Testis (tissue), 3 donors: ENCODE data around the gene POU6F2. TPM values are rescaled to one million over a fixed set of nuclear protein-coding genes. Genes with fewer than 3 reads are reported as not detected.

ENCODE experiments used
- DNase-seq: peaks from one replicate; pipeline ENCODE4 v3.0.0-alpha.2; 2019
- H3K27ac ChIP-seq, 2 donors: fragments of 200-600 bp; sonication (generic); one replicate each; pipeline ENCODE4 v1.5.1; 2019
- H3K27me3 ChIP-seq: fragments of 200-600 bp; sonication (generic); one replicate; pipeline ENCODE4 v1.5.1; 2019
- H3K36me3 ChIP-seq: fragments of 200-600 bp; sonication (generic); one replicate; pipeline ENCODE4 v1.5.1; 2017; ENCODE audit warnings: low read depth; ENCODE audit errors: missing control alignments
- H3K4me1 ChIP-seq: fragments of 200-600 bp; sonication (generic); one replicate; pipeline ENCODE4 v1.5.1; 2019
- H3K4me3 ChIP-seq, 2 donors: fragments of 200-600 bp; sonication (generic); one replicate each; pipeline ENCODE4 v1.5.1; 2017 to 2019
- H3K9me3 ChIP-seq: fragments of 200-600 bp; sonication (generic); one replicate; pipeline ENCODE4 v1.5.1; 2017
- POLR2A ChIP-seq: fragments of 450-650 bp; IDR thresholded peaks from one replicate; pipeline ENCODE4 v1.6.1; 2017; ENCODE audit warnings: antibody characterized with exemption, mild to moderate bottlenecking, moderate library complexity
- WGBS, 2 donors: methylation state at CpG; one replicate each; pipeline ENCODE4 v1.1.5; 2018; 5-methylcytosine and 5-hydroxymethylcytosine counted together
- intact Hi-C: fragments of 100-400 bp; cut with DNase I; formaldehyde crosslinking; loops from one replicate; pipeline ENCODE4 v1.15.1; 2023; ENCODE audit warnings: low total_unique reads
- polyA plus RNA-seq: library from polyadenylated mRNA; stranded (reverse); fragments of 350-450 nt; fragmentation: Illumina TruSeq; extraction: RNeasy Lipid Tissue Mini Kit (QIAGEN cat#74804); gene quantifications from one replicate; pipeline ENCODE4 v1.2.3, GENCODE V29; 2014; ENCODE audit warnings: low read depth, low replicate concordance; ENCODE audit not compliant: insufficient read depth
- total RNA-seq, 2 donors: library from RNA; depleted of rRNA; stranded (reverse); fragments of >200 nt; gene quantifications; one replicate each; pipeline ENCODE4 v1.2.3, GENCODE V29; 2016
- TF ChIP-seq, protein P1 (sequence below), 3 experiments: fragments of 450-650 bp in 2 of 3; fragments of 200-600 bp in 1 of 3; sonication (generic) in 1 of 3; IDR thresholded peaks; one replicate each; pipeline ENCODE4 v1.5.1; 2016 to 2019; ENCODE audit warnings: antibody characterized with exemption in 3 of 3, mild to moderate bottlenecking in 2 of 3, moderate library complexity in 1 of 3

Gene POU6F2
- total and polyA plus RNA-seq, 3 donors from 2014 or later, result 1.3 to 3.4 (median 1.7) TPM

DNA sequence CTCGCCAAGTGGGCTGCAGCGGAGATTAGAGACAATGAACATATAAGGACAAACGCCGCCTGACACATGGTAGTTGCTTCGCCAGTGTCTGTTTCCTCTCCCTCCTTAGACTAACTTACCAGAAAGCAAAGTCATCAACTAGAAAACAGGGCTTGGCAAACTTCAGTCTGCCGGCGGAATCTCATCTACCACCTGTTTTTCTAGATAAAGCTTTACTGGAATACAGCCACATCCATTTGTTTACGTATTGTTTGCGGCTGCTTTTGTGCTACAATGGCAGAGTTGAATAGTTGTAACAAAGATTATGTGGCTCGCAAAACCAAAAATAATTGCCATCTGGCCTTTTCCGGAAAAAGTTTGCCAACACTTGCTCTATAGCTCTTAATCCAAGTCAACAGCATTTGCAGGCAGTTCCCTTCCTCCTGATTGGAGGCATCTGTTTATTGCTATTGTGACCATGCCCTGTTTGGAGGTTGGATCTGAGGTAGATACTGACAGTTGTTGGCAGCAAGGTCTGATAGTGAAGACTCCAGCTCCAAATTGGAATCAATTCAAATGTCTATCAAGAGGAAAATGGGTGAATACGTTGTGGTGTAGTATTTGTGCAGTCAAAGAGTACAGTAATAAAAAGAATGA lies 260.6 kb downstream of the POU6F2 start:
- no peak for DNase-seq
- intact Hi-C loops, result no loop called here
- 78 to 82% methylated on average over 12 of the region's 12 CpGs for WGBS, 2 donors

DNA sequence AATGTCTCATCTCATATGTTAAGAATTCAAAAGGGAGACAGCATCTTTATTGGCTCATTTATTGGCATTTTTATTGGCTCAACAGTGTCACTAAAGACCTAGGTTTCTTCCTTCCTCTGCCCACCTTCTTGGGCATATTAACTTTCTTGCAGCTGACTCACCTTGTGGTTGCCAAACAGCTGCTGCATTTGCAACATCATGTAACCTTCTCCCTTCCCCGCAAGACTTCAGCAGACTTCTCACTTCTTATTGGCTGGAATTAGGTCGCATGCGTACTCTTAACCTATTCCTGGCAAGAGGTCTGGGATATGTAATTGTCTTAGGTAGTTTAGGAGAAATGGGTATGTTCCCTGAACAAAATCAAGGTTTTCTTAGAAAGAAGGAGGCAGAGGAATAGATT lies 263.2 kb downstream of the POU6F2 start:
- Histone ChIP-seq H3K4me1 (no peaks in the 10 kb centered on the region), H3K9me3 (no peaks in the 10 kb centered on the region), H3K27ac (no peak overlapping the region), H3K27me3 (no peaks in the 10 kb centered on the region), H3K4me3 (no peak overlapping the region), H3K36me3 (no peaks in the 10 kb centered on the region)
- intact Hi-C loops, result no loop called here
- DNase-seq, result no peak
- TF ChIP-seq POLR2A, result no peak
- TF ChIP-seq, protein P1, sequence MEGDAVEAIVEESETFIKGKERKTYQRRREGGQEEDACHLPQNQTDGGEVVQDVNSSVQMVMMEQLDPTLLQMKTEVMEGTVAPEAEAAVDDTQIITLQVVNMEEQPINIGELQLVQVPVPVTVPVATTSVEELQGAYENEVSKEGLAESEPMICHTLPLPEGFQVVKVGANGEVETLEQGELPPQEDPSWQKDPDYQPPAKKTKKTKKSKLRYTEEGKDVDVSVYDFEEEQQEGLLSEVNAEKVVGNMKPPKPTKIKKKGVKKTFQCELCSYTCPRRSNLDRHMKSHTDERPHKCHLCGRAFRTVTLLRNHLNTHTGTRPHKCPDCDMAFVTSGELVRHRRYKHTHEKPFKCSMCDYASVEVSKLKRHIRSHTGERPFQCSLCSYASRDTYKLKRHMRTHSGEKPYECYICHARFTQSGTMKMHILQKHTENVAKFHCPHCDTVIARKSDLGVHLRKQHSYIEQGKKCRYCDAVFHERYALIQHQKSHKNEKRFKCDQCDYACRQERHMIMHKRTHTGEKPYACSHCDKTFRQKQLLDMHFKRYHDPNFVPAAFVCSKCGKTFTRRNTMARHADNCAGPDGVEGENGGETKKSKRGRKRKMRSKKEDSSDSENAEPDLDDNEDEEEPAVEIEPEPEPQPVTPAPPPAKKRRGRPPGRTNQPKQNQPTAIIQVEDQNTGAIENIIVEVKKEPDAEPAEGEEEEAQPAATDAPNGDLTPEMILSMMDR (IDR thresholded peaks at IDR 0.05), result no peak
- 68 to 90% methylated on average over 3 of the region's 3 CpGs for WGBS, 2 donors

More for the DNA sequence above, 260.6 kb downstream of the POU6F2 start:
- Histone ChIP-seq H3K27ac (no peak overlapping the region), H3K4me1 (no peaks in the 10 kb centered on the region), H3K9me3 (no peaks in the 10 kb centered on the region), H3K36me3 (no peaks in the 10 kb centered on the region), H3K4me3 (no peak overlapping the region), H3K27me3 (no peaks in the 10 kb centered on the region)
- TF ChIP-seq, protein P1 (IDR thresholded peaks at IDR 0.05), result no peak
- TF ChIP-seq POLR2A, result no peak

DNA sequence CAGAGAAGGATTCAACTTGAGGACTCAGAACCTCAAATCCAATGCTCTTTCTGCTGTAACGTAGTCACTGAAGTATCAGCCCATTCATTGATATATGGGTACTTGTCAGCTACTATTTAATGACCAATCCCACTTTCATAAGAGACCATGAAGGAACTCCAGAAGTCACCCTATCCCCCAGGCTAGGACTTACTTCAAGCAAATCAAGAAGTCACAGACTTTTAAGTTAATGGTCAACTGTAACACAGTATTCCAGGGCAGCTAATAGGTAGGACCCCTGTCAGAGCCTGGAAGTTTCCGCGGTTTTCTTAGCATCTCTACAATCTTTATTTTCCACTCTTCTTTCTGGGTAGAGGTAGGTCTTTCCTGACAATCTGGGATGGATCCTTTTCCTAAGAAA lies 269.9 kb downstream of the POU6F2 start:
- Histone ChIP-seq H3K4me3 (no peak overlapping the region), H3K36me3 (no peaks in the 10 kb centered on the region), H3K4me1 (no peaks in the 10 kb centered on the region), H3K27me3 (no peaks in the 10 kb centered on the region), H3K27ac (no peak overlapping the region), H3K9me3 (no peaks in the 10 kb centered on the region)
- WGBS, 2 donors, result 91 to 94% methylated on average over 3 of the region's 3 CpGs
- DNase-seq, result no peak
- intact Hi-C loops, result no loop called here
- TF ChIP-seq, protein P1 (IDR thresholded peaks at IDR 0.05), result no peak
- TF ChIP-seq POLR2A, result no peak

DNA sequence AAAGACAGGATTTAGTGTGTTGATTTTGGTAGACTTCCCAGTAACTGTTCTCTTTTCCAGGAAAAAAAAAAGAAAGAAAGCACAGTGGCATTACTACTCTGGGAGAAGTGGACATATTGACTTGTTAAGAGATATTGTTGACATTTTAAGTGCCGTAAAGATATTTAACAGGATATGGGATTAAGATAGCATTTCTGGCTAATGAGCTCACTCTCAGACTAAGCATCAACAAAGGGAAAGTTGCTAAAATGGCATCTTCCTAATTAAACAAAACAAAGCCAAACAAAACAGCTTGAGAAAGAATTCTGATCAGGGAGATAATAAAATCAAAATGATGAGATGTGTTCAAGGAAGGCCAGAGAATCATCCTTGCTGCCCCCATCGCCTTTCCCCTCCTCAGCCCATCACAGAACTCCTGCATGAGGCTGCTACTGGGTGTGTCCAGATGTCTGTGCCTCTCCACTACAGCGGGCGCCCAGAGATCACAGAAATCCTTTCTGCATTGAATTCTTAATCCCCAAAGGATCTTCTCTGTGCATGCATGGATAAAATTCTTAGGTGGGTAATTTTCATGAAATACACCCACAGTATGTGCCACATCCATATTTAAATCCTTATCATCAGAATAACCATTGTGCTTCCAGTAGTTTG lies 270.5 kb downstream of the POU6F2 start:
- intact Hi-C loops, result no loop called here
- no peaks in the 10 kb centered on the region for H3K27me3 ChIP-seq
- no peak for DNase-seq
- WGBS, 2 donors, result 66 to 83% methylated on average over 4 of the region's 4 CpGs
- no peaks in the 10 kb centered on the region for H3K36me3 ChIP-seq
- TF ChIP-seq, protein P1 (IDR thresholded peaks at IDR 0.05), result no peak
- no peak for TF ChIP-seq POLR2A
- H3K4me3 ChIP-seq, result no peak overlapping the region
- no peaks in the 10 kb centered on the region for H3K4me1 ChIP-seq
- H3K27ac ChIP-seq, result no peak overlapping the region
- no peaks in the 10 kb centered on the region for H3K9me3 ChIP-seq

DNA sequence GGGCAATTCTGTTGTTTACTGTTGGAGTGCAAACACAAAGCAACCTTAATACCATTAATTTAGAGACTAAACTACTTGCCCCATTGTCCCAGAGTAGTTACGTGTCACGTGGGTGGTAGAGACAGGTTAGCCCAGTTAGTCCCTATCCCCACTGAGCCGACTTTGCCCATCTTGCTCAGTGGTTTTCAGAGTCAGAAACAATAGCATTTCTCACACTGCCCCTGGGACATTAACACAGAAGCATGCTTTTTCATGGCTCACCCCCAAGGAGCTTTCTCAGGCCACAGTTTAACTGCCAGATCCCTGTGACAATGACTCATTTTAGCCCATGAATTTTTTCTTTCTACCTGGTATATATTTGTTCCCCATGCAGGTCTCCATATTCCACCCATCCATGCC lies 271.0 kb downstream of the POU6F2 start:
- 81 to 93% methylated on average over 3 of the region's 3 CpGs for WGBS, 2 donors

More for the DNA sequence above, 271.0 kb downstream of the POU6F2 start:
- no peaks in the 10 kb centered on the region for H3K4me1 ChIP-seq
- TF ChIP-seq, protein P1 (IDR thresholded peaks at IDR 0.05), result no peak
- TF ChIP-seq POLR2A, result no peak
- no peak for DNase-seq
- no peaks in the 10 kb centered on the region for H3K27me3 ChIP-seq
- H3K36me3 ChIP-seq, result no peaks in the 10 kb centered on the region
- intact Hi-C loops, result no loop called here
- no peak overlapping the region for H3K4me3 ChIP-seq
- no peaks in the 10 kb centered on the region for H3K9me3 ChIP-seq
- no peak overlapping the region for H3K27ac ChIP-seq
